Measurements from ENCODE around the gene FOSL2. TPM values are rescaled to one million over a fixed set of nuclear protein-coding genes. Genes with fewer than 3 reads are reported as not detected.

The FOSL2 gene
- total RNA-seq, 1 experiment from 2014 or later = 44.7 TPM

DNA sequence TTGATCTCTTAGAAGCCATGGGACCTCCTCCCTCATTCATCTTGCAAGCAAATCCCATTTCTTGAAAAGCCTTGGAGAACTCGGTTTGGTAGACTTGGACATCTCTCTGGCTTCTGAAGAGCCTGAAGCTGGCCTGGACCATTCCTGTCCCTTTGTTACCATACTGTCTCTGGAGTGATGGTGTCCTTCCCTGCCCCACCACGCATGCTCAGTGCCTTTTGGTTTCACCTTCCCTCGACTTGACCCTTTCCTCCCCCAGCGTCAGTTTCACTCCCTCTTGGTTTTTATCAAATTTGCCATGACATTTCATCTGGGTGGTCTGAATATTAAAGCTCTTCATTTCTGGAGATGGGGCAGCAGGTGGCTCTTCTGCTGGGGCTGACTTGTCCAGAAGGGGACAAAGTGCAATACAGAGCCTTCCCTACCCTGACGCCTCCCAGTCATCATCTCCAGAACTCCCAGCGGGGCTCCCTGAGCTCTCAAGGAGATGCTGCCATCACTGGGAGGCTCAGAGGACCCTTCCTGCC, 20.0 kb downstream of the FOSL2 start:
- no peak overlapping the region for H3K4me3 ChIP-seq
- DNase-seq (ENCODE audit: low read depth in 1 of 2, low spot score in 2 of 2) = no peak
- no peaks in the 10 kb centered on the region for H3K27me3 ChIP-seq (replicated peaks)
- H3K4me1 ChIP-seq (replicated peaks) = peaks cover 25% of the 10 kb centered on the region
- no peak overlapping the region for H3K27ac ChIP-seq
- H3K9me3 ChIP-seq (replicated peaks) = no peaks in the 10 kb centered on the region
- peaks cover 88% of the 10 kb centered on the region for H3K36me3 ChIP-seq

DNA sequence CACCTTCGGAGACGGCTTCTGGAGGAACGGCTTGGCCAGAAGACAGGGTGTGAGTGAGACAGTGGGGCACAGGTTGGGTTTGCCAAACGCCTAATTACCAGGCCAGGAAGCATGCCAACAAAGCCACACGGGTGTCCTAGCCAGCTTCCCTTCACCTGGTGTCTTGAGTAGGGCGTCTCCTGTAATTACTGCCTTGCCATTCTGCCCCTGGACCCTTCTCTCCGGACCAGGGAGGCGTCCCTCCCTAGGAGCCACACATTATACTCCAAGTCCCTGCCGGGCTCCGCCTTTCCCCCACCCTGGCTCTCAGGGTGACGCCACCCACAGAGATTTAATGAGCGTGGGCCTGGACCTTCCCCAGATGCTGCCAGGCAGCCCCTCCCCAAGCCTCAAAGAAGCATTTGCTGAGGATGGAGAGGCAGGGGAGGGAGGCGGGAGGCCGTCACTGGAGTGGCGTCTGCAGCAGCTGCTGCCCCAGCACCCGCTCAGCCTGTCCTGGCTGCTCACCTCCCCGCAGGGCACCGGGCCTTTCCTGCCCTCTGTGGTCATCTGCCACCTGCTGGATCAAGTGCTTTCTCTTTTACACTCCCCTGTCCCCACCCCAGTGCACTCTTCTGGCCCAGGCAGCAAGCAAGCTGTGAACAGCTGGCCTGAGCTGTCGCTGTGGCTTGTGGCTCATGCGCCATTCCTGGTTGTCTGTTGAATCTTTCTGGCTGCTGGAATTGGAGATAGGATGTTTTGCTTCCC, 20.7 kb downstream of the FOSL2 start:
- Histone ChIP-seq H3K27ac (no peak overlapping the region), H3K4me3 (no peak overlapping the region), H3K4me1 (replicated peaks) (peaks cover 18% of the 10 kb centered on the region), H3K9me3 (replicated peaks) (no peaks in the 10 kb centered on the region), H3K27me3 (replicated peaks) (no peaks in the 10 kb centered on the region), H3K36me3 (peaks cover 82% of the 10 kb centered on the region)
- DNase-seq (ENCODE audit: low read depth in 1 of 2, low spot score in 2 of 2) = no peak

DNA sequence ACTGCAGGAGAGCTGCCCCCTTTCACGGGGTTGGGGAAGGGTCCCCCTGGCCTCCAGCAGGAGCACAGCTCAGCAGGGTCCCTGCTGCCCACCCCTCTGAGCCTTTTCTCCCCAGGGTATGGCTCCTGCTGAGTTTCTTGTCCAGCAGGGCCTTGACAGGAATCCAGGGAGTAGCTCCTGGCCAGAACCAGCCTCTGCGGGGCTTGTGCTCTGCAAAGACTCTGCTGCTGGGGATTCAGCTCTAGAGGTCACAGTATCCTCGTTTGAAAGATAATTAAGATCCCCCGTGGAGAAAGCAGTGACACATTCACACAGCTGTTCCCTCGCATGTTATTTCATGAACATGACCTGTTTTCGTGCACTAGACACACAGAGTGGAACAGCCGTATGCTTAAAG, 21.2 kb downstream of the FOSL2 start:
- H3K36me3 ChIP-seq = peaks cover 77% of the 10 kb centered on the region
- H3K9me3 ChIP-seq (replicated peaks) = no peaks in the 10 kb centered on the region
- peaks cover 12% of the 10 kb centered on the region for H3K4me1 ChIP-seq (replicated peaks)
- no peak overlapping the region for H3K4me3 ChIP-seq
- DNase-seq (ENCODE audit: low read depth in 1 of 2, low spot score in 2 of 2) = no peak
- H3K27me3 ChIP-seq (replicated peaks) = no peaks in the 10 kb centered on the region
- no peak overlapping the region for H3K27ac ChIP-seq

DNA sequence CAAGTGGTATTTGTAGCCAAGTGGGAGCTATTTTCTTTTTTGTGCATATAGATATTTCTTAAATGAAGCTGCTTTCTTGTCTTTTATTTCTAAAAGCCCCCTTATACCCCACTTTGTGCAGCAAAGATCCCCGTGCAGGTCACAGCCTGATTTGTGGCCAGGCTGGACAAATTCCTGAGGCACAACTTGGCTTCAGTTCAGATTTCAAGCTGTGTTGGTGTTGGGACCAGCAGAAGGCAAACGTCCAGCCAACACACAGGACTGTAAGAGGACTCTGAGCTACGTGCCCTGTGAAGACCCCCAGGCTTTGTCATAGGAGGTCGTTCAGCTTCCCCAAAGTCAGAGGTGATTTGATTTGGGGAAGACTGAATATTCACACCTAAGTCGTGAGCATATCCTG, 21.9 kb downstream of the FOSL2 start:
- peaks cover 6% of the 10 kb centered on the region for H3K4me1 ChIP-seq (replicated peaks)
- DNase-seq (ENCODE audit: low read depth in 1 of 2, low spot score in 2 of 2) = no peak
- no peaks in the 10 kb centered on the region for H3K27me3 ChIP-seq (replicated peaks)
- H3K9me3 ChIP-seq (replicated peaks) = no peaks in the 10 kb centered on the region
- no peak overlapping the region for H3K27ac ChIP-seq
- H3K4me3 ChIP-seq = no peak overlapping the region
- H3K36me3 ChIP-seq = peaks cover 77% of the 10 kb centered on the region

DNA sequence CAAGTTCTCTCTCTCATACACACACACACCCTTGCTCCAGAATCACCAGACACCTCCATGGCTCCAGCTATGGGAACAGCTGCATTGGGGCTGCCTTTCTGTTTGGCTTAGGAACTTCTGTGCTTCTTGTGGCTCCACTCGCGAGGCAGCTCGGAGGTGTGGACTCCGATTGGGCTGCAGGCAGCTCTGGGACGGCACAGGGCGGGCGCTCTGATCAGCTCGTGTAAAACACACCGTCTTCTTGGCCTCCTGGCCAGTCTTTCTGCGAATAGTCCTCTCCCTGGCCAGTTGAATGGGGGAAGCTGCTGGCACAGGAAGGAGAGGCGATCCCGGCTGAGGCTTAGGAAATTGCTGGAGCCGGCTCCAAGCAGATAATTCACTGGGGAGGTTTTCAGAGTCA, 22.4 kb downstream of the FOSL2 start:
- Histone ChIP-seq H3K4me3 (no peak overlapping the region), H3K9me3 (replicated peaks) (no peaks in the 10 kb centered on the region), H3K4me1 (replicated peaks) (peaks cover 1% of the 10 kb centered on the region), H3K27ac (no peak overlapping the region), H3K27me3 (replicated peaks) (no peaks in the 10 kb centered on the region), H3K36me3 (peaks cover 76% of the 10 kb centered on the region)
- DNase-seq (ENCODE audit: low read depth in 1 of 2, low spot score in 2 of 2) = no peak

DNA sequence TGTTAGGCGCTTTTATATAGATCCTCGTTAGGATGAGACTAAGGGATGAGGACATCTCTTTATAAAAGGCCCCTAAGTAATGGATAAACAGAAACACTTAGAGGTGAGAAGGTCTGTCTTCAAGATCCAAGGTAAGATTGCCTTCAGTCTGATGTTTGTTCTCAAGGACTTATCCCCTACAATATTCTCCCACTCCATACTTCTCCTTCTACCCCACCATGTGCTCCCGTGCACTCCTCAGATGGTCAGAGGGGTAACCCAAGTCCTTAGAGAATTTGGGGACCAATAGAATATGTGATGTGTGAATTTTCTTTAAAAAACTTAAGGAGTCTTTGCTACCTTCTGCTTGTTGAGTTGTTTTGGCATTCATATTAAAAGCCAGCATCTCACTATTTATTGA, 23.1 kb downstream of the FOSL2 start:
- no peak for DNase-seq (ENCODE audit: low read depth in 1 of 2, low spot score in 2 of 2)
- H3K36me3 ChIP-seq = peaks cover 69% of the 10 kb centered on the region

DNA sequence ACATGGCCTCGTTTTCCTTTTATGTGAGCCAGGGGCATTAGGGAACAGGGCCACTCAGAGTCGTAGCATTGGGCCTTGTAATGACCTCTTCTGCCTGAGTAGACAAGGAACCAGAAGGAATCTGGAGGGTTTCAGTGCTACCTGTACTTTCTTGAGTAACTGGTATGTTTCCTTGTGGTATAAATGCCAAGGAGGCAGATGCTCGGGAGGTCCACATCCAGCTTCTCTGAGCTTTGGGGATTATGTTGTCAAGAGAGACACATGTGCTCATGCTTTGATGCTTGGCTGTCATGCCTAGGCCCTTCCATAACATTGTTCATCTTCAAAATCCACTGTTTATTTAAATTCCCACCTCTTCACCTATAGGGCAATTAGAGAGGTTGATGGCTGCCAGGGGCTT, 26.3 kb downstream of the FOSL2 start:
- no peaks in the 10 kb centered on the region for H3K9me3 ChIP-seq (replicated peaks)
- no peaks in the 10 kb centered on the region for H3K4me1 ChIP-seq (replicated peaks)
- H3K36me3 ChIP-seq = peaks cover 36% of the 10 kb centered on the region
- no peak overlapping the region for H3K4me3 ChIP-seq
- H3K27me3 ChIP-seq (replicated peaks) = no peaks in the 10 kb centered on the region
- DNase-seq (ENCODE audit: low read depth in 1 of 2, low spot score in 2 of 2) = no peak
- H3K27ac ChIP-seq = no peak overlapping the region

More for the DNA sequence above, 23.1 kb downstream of the FOSL2 start:
- Histone ChIP-seq H3K27me3 (replicated peaks) (no peaks in the 10 kb centered on the region), H3K4me3 (no peak overlapping the region), H3K4me1 (replicated peaks) (no peaks in the 10 kb centered on the region), H3K9me3 (replicated peaks) (no peaks in the 10 kb centered on the region), H3K27ac (no peak overlapping the region)

DNA sequence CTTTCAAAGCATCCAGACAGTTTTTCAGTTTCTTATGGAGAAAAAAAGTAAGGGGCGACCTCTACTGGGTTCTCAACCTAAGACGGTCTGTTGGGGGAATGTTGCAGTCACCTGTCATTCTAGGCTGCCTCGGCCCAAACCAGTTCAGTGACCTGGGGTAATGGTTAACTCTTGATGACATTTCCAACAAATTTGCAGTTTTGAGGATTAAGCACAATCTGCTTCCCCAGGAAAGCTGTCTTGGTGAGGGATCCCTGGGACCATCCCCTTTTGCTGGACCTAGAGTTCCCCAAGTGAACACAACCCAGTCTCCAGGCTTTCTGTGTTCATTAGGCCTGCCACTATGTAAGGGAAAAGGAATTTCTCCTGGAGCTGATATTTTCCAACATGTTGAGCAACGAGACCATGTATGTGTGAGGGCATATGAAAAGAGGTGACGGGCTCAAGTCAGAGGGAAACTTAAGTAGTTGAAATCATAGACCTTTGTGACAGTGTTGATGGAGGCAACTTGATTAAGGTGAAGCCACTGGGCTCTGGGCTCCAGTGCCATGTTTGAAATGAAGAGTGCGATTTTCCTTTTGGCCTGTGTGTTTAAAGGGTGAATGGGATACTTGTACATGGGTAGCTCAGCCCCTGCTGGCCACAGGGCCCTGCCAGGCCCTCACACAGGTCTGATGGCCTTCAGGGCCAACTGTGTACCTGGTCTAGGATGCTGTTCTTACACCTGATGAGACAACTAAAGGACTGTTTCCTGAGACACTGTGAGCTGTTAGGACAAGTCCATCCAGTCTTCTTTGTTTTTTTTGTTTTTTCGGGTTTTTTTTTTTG, 27.0 kb downstream of the FOSL2 start:
- H3K27me3 ChIP-seq (replicated peaks) = no peaks in the 10 kb centered on the region
- no peaks in the 10 kb centered on the region for H3K9me3 ChIP-seq (replicated peaks)
- H3K4me1 ChIP-seq (replicated peaks) = no peaks in the 10 kb centered on the region
- DNase-seq (ENCODE audit: low read depth in 1 of 2, low spot score in 2 of 2) = no peak
- H3K36me3 ChIP-seq = peaks cover 29% of the 10 kb centered on the region
- no peak overlapping the region for H3K4me3 ChIP-seq
- no peak overlapping the region for H3K27ac ChIP-seq

DNA sequence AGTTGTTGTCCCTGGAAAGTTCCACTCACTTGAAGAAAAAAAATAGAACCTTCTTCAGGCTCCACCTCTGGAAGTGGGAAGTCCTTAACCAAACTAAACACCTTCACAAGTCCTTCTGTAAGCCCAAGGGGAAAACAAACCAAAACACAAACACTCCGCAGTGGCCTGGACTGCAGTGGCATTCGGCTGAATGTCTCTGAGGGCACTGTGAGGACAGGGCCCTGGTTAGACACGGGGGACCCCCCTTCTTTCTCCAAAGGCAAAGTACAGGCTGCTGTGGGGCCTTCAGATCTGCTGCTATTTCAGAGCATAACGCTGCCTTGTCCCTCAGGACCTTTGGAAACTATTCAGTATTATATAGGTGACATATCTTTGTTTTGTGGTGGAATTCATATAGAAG, 28.1 kb downstream of the FOSL2 start:
- Histone ChIP-seq H3K4me3 (no peak overlapping the region), H3K4me1 (replicated peaks) (no peaks in the 10 kb centered on the region), H3K27me3 (replicated peaks) (no peaks in the 10 kb centered on the region), H3K27ac (no peak overlapping the region), H3K9me3 (replicated peaks) (no peaks in the 10 kb centered on the region), H3K36me3 (peaks cover 19% of the 10 kb centered on the region)
- DNase-seq (ENCODE audit: low read depth in 1 of 2, low spot score in 2 of 2) = no peak

DNA sequence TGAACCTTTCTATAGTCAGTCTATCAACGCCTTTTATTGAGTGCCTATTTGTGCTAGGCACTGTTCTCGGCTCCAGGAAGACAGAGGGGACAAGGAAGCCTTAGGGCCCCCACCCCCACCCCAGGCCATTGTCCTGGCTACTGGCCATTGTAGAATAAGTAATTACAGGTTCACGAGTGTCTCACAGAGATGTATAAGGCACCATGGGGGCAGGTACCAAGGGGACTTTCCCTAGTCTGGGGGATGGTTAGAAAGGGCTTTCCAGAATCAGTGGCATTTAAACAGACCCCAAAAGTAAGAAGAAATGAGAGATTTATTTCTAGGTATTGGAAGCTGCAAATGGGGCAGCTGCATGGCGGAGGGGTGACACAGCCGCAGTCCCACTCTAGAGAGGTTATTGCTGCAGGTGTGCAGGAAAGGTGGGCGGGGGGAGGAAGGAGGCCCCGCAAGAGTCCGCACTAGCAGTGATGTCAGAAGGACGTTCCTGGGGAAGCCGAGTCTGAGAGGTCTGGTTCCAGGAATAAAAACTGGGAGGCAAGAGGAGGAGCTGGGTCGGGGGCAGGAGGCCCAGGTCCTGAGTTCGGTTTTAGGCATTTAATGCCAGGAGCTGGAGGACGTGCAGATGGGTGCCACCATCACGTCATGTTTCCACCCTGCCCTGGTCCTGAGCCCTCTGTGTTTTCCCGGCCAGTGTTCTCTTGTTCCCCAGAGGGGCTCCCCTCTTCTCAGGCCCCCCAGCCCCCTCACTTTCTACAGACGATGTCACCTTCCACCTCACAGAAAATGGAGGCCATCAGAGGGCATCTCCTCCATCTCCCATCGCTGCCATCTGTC, 30.5 kb downstream of the FOSL2 start:
- Histone ChIP-seq H3K4me1 (replicated peaks) (peaks cover 6% of the 10 kb centered on the region), H3K27ac (no peak overlapping the region), H3K36me3 (peaks cover 11% of the 10 kb centered on the region; the same call in 1 of the 2 replicates), H3K27me3 (replicated peaks) (no peaks in the 10 kb centered on the region), H3K9me3 (replicated peaks) (no peaks in the 10 kb centered on the region), H3K4me3 (no peak overlapping the region)
- no peak for DNase-seq (ENCODE audit: low read depth in 1 of 2, low spot score in 2 of 2)

DNA sequence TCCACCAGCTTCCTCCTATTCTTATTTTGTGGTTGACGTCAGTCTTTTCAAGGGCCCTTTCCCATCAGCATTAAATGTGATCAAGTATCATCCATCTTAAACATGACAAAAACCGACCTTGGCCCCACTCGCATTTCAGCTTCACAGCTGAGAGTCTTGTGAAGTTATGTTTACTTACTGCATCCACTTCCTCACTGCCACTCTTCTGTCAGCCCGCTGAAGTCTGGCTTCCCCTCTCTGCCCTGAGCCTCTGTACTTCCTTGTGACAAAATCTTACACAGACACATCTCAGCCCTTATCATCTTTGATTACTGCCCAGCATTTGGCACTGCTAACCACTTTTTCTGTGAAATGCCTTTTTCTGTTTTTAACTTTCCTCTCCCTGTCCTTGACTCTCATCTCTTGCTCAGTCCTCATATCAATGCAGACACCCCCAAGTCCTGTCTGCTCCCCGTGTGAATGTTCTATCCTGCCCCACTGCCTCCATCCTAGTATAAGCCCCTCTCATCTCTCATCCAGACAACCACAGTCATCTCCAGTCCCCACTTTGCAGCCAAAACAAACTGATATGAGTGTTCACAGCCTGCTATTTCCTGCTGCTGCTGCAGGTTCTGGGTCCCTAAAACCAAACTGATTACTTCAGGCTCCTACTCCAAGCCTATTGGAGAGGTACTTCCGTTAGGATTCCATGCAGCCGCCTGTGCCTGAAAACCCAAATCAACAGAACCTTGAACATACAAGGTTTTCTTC, 31.4 kb downstream of the FOSL2 start:
- H3K27me3 ChIP-seq (replicated peaks) = no peaks in the 10 kb centered on the region
- no peak for DNase-seq (ENCODE audit: low read depth in 1 of 2, low spot score in 2 of 2)
- H3K4me1 ChIP-seq (replicated peaks) = peaks cover 15% of the 10 kb centered on the region
- no peak overlapping the region for H3K4me3 ChIP-seq
- peaks cover 9% of the 10 kb centered on the region; the same call in 1 of the 2 replicates for H3K36me3 ChIP-seq
- no peak overlapping the region for H3K27ac ChIP-seq
- H3K9me3 ChIP-seq (replicated peaks) = no peaks in the 10 kb centered on the region

DNA sequence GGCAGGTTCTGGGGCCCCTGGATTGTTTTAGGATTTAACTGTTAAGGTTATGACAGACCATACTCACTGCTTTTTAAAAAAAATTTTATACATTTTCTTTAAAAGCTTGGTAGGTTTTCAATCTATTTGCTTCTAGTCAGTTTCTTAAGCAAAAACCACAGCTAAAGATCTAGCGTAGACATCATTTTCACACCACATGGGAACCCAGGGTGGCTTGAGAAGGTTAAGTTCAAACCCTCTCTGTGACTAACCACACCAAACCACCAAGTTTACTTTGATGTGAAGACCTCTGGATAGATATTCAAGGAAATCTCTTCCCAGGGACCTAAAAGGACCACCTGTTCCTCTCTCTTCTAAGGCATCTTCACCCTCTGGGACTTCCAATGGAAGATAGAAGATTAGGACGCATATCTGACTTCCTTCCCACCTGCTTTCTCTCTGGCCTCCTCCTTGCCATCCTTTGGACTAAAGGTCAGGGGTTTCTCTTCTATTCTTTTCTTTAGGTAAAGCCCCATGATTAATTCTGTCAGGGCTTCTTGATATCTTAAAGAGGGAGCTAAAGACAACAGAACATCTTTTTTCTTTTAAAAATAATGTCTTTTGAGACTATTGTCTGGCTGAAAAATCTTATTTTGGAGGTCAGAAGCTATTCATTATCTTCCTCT, 32.3 kb downstream of the FOSL2 start:
- DNase-seq (ENCODE audit: low read depth in 1 of 2, low spot score in 2 of 2) = no peak
- H3K4me1 ChIP-seq (replicated peaks) = peaks cover 16% of the 10 kb centered on the region
- H3K27ac ChIP-seq = no peak overlapping the region
- H3K27me3 ChIP-seq (replicated peaks) = no peaks in the 10 kb centered on the region
- no peaks in the 10 kb centered on the region for H3K9me3 ChIP-seq (replicated peaks)
- H3K36me3 ChIP-seq = no peaks in the 10 kb centered on the region
- no peak overlapping the region for H3K4me3 ChIP-seq

DNA sequence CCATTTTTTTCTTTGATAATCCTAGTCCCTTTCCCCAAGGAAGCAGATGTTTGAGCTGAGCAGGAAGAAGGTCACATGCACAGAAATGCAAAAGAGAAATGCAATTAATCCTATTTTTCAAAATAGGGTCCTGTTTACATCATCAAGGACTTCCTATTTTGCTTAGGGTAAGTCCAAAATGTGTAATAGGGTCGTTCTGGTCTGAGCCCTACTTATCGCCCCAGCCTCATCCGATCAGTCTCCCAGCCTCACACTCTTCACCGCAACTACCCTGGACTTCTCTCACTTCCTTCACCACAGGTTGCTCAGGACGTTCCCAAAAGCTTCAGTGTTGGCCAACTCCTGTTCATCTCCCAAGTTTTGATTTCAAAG, 32.8 kb downstream of the FOSL2 start:
- H3K4me1 ChIP-seq (replicated peaks) = peaks cover 16% of the 10 kb centered on the region
- DNase-seq (ENCODE audit: low read depth in 1 of 2, low spot score in 2 of 2) = no peak

More for the DNA sequence above, 32.8 kb downstream of the FOSL2 start:
- no peak overlapping the region for H3K4me3 ChIP-seq
- no peaks in the 10 kb centered on the region for H3K36me3 ChIP-seq
- H3K9me3 ChIP-seq (replicated peaks) = no peaks in the 10 kb centered on the region
- no peak overlapping the region for H3K27ac ChIP-seq
- no peaks in the 10 kb centered on the region for H3K27me3 ChIP-seq (replicated peaks)

Data from SJSA1 (cell line).